ENCODE data around the gene KLC1.

Gene KLC1

GRCh38 chr14:103630364-103631108, 1.5 kb downstream of the KLC1 start:
- no peak for DNase-seq (ENCODE audit: low read depth)
- no peak for TF ChIP-seq CTCF (IDR thresholded peaks at IDR 0.05; ENCODE audit: insufficient read depth, low read depth, low read length, missing control alignments)
- H3K4me3 ChIP-seq (ENCODE audit: low read depth, low read length): peak overlapping the region; percentile 89

- DNase-seq (ENCODE audit: low read depth): no peak
- H3K4me3 ChIP-seq (ENCODE audit: low read depth, low read length): no peak overlapping the region
- no peak for TF ChIP-seq CTCF (IDR thresholded peaks at IDR 0.05; ENCODE audit: insufficient read depth, low read depth, low read length, missing control alignments)
Measured at GRCh38 chr14:103633391-103633790, 4.4 kb downstream of the KLC1 start.

- no peak for DNase-seq (ENCODE audit: low read depth)
- TF ChIP-seq CTCF (IDR thresholded peaks at IDR 0.05; ENCODE audit: insufficient read depth, low read depth, low read length, missing control alignments): no peak
- H3K4me3 ChIP-seq (ENCODE audit: low read depth, low read length): no peak overlapping the region
Measured at GRCh38 chr14:103634156-103634555, 5.1 kb downstream of the KLC1 start.

GRCh38 chr14:103638594-103638993, 9.6 kb downstream of the KLC1 start:
- no peak for DNase-seq (ENCODE audit: low read depth)

GRCh38 chr14:103641161-103641560, 12.2 kb downstream of the KLC1 start:
- no peak for TF ChIP-seq CTCF (IDR thresholded peaks at IDR 0.05; ENCODE audit: insufficient read depth, low read depth, low read length, missing control alignments)
- H3K4me3 ChIP-seq (ENCODE audit: low read depth, low read length): no peak overlapping the region
- no peak for DNase-seq (ENCODE audit: low read depth)

More at GRCh38 chr14:103638594-103638993, 9.6 kb downstream of the KLC1 start:
- no peak for TF ChIP-seq CTCF (IDR thresholded peaks at IDR 0.05; ENCODE audit: insufficient read depth, low read depth, low read length, missing control alignments)
- no peak overlapping the region for H3K4me3 ChIP-seq (ENCODE audit: low read depth, low read length)

- DNase-seq (ENCODE audit: low read depth): no peak
- TF ChIP-seq CTCF (IDR thresholded peaks at IDR 0.05; ENCODE audit: insufficient read depth, low read depth, low read length, missing control alignments): no peak
- no peak overlapping the region for H3K4me3 ChIP-seq (ENCODE audit: low read depth, low read length)
Measured at GRCh38 chr14:103646189-103646588, 17.2 kb downstream of the KLC1 start.

GRCh38 chr14:103649001-103649400, 20.0 kb downstream of the KLC1 start:
- TF ChIP-seq CTCF (IDR thresholded peaks at IDR 0.05; ENCODE audit: insufficient read depth, low read depth, low read length, missing control alignments): no peak
- H3K4me3 ChIP-seq (ENCODE audit: low read depth, low read length): no peak overlapping the region
- no peak for DNase-seq (ENCODE audit: low read depth)
